RPMI8226 (cell line): Measurements from ENCODE around the gene FOXO3.

ENCODE experiments used
- DNase-seq: peaks from one replicate; pipeline ENCODE4 v3.0.0-alpha.2; 2015

Gene FOXO3

GRCh38 chr6:108598305-108598863, 37.7 kb downstream of the FOXO3 start:
- DNase-seq: peak; percentile 79

GRCh38 chr6:108604156-108604555, 43.4 kb downstream of the FOXO3 start:
- no peak for DNase-seq

GRCh38 chr6:108606250-108606690, 45.6 kb downstream of the FOXO3 start:
- no peak for DNase-seq

- peak; percentile 66 for DNase-seq
These were observed 47.9 kb downstream of the FOXO3 start for GRCh38 chr6:108608453-108609275.

- no peak for DNase-seq
These were observed 48.6 kb downstream of the FOXO3 start for GRCh38 chr6:108609276-108609769.

GRCh38 chr6:108610270-108610839, 49.6 kb downstream of the FOXO3 start:
- DNase-seq: no peak

GRCh38 chr6:108610957-108611586, 50.4 kb downstream of the FOXO3 start:
- DNase-seq: no peak

GRCh38 chr6:108612852-108613251, 52.1 kb downstream of the FOXO3 start:
- no peak for DNase-seq

- DNase-seq: no peak
These were observed 55.8 kb downstream of the FOXO3 start for GRCh38 chr6:108616544-108616943.

GRCh38 chr6:108616973-108617372, 56.3 kb downstream of the FOXO3 start:
- DNase-seq: no peak

- no peak for DNase-seq
These were observed 58.0 kb downstream of the FOXO3 start for GRCh38 chr6:108618623-108619152.

- DNase-seq: no peak
These were observed 58.9 kb downstream of the FOXO3 start for GRCh38 chr6:108619431-108620197.

GRCh38 chr6:108621117-108621516, 60.4 kb downstream of the FOXO3 start:
- DNase-seq: no peak

- no peak for DNase-seq
These were observed 62.1 kb downstream of the FOXO3 start for GRCh38 chr6:108622641-108623298.

- DNase-seq: no peak
These were observed 63.3 kb downstream of the FOXO3 start for GRCh38 chr6:108623995-108624394.

GRCh38 chr6:108625581-108625980, 64.9 kb downstream of the FOXO3 start:
- DNase-seq: no peak

- DNase-seq: no peak
These were observed 66.1 kb downstream of the FOXO3 start for GRCh38 chr6:108626777-108627176.

GRCh38 chr6:108627692-108628550, 67.2 kb downstream of the FOXO3 start:
- no peak for DNase-seq

GRCh38 chr6:108630050-108630714, 69.5 kb downstream of the FOXO3 start:
- no peak for DNase-seq

GRCh38 chr6:108632441-108632840, 71.7 kb downstream of the FOXO3 start:
- peak; percentile 69 for DNase-seq
